Measurements from ENCODE around the gene LTB4R. TPM values are rescaled to one million over a fixed set of nuclear protein-coding genes. Genes with fewer than 3 reads are reported as not detected.
A peak's percentile ranks its signal among the peaks of the same experiment; 100 is the strongest.

LTB4R gene
- total and polyA plus RNA-seq, 10 donors: 13.9 to 50.4 (median 32.1) TPM

GRCh38 chr14:24331731-24332267 lies 20.5 kb downstream of the LTB4R start:
- H3K9me3 ChIP-seq: no peaks in the 10 kb centered on the region
- peaks cover 0 to 16% (median 0%) of the 10 kb centered on the region in 6 donors for H3K36me3 ChIP-seq
- peak; percentile 88 for DNase-seq
- peak overlapping the region in 3 of 8 donors; percentile 44 to 71 (median 52) for H3K4me3 ChIP-seq
- H3K27me3 ChIP-seq (replicated peaks in 1 of 7): peaks cover 0 to 34% (median 10%) of the 10 kb centered on the region in 7 donors
- 41 to 57% (median 54%) methylated on average over 22 to 26 of the region's 26 CpGs for WGBS, 5 donors
- no peak for TF ChIP-seq POLR2A (IDR thresholded peaks at IDR 0.05)
- no peak for TF ChIP-seq CTCF (IDR thresholded peaks at IDR 0.05 in 8 of 11, conservative IDR thresholded peaks at IDR 0.05 in 3 of 11)
- peak in 1 of 3 donors; percentile 49 for TF ChIP-seq POLR2AphosphoS5 (IDR thresholded peaks at IDR 0.05)
- intact Hi-C loops (cut with DNase I; ENCODE audit: low total_unique reads): no loop called here
- H3K27ac ChIP-seq: peak overlapping the region in 6 of 8 donors; percentile 38 to 85 (median 60)
- peaks cover 55 to 100% (median 92%) of the 10 kb centered on the region in 6 donors for H3K4me1 ChIP-seq

GRCh38 chr14:24332268-24332993 lies 21.1 kb downstream of the LTB4R start:
- WGBS, 5 donors: 9 to 26% (median 20%) methylated on average over 45 to 56 of the region's 56 CpGs
- Histone ChIP-seq H3K4me3 (peak overlapping the region; percentile 23 to 71 (median 37)), H3K4me1 (peaks cover 50 to 100% (median 88%) of the 10 kb centered on the region in 6 donors), H3K27ac (peak overlapping the region in 7 of 8 donors; percentile 38 to 85 (median 65)), H3K36me3 (peaks cover 0 to 22% (median 2%) of the 10 kb centered on the region in 6 donors), H3K27me3 (replicated peaks in 1 of 7) (peaks cover 0 to 34% (median 10%) of the 10 kb centered on the region in 7 donors), H3K9me3 (no peaks in the 10 kb centered on the region)
- intact Hi-C loops (cut with DNase I; ENCODE audit: low total_unique reads): no loop called here
- DNase-seq: peak; percentile 92
- TF ChIP-seq POLR2AphosphoS5 (IDR thresholded peaks at IDR 0.05) (peak; percentile 57 to 76 (median 73)), POLR2A (IDR thresholded peaks at IDR 0.05) (no peak), CTCF (IDR thresholded peaks at IDR 0.05 in 8 of 11, conservative IDR thresholded peaks at IDR 0.05 in 3 of 11) (peak; percentile 80 to 95 (median 93))

- Histone ChIP-seq H3K27ac (peak within 1 kb of the TSS; percentile 48 to 85 (median 72)), H3K9me3 (no peaks in the 10 kb centered on the region), H3K4me1 (peaks cover 57 to 100% (median 85%) of the 10 kb centered on the region in 6 donors), H3K36me3 (peaks cover 0 to 34% (median 8%) of the 10 kb centered on the region in 6 donors), H3K4me3 (peak within 1 kb of the TSS; percentile 31 to 71 (median 41)), H3K27me3 (replicated peaks in 1 of 7) (peaks cover 0 to 34% (median 10%) of the 10 kb centered on the region in 7 donors)
- intact Hi-C loops (cut with DNase I; ENCODE audit: low total_unique reads): loop anchor here (5.0 kb wide), 1 partner anchor 98 kb away; no protein-coding TSS in a partner anchor
- TF ChIP-seq POLR2A (IDR thresholded peaks at IDR 0.05): no peak
- TF ChIP-seq POLR2AphosphoS5 (IDR thresholded peaks at IDR 0.05): peak; percentile 72 to 86 (median 85)
- TF ChIP-seq CTCF (IDR thresholded peaks at IDR 0.05 in 8 of 11, conservative IDR thresholded peaks at IDR 0.05 in 3 of 11): no peak
- DNase-seq: peak; percentile 89
- WGBS, 5 donors: 4 to 7% (median 6%) methylated on average over 45 to 65 of the region's 65 CpGs
Measured at GRCh38 chr14:24334431-24335291, 23.4 kb downstream of the LTB4R start, which contains the start of gene ADCY4. TSS of gene ADCY4 (minus strand) at chr14:24335071. CDS start at chr14:24334652, 419 bp downstream.

All from spleen (tissue), 11 donors.